HG02870 (cell line): ENCODE data around the gene ATP6V1A.
A peak's percentile ranks its signal among the peaks of the same experiment; 100 is the strongest.

Source experiments
- ATAC-seq: cut with Tn5 transposase; IDR thresholded peaks from one replicate; pipeline ENCODE4 v1.9.1; 2021; ENCODE audit warnings: mild to moderate bottlenecking, moderate library complexity; ENCODE audit not compliant: unreplicated experiment

ATP6V1A gene

GRCh38 chr3:113745756-113746547, 883 bp upstream of the ATP6V1A start, which contains the start of gene NAA50:
Gene NAA50 (minus strand): TSS chr3:113746249. CDS start chr3:113745949, 300 bp downstream.
- ATAC-seq, result peak; percentile 39

- ATAC-seq, result no peak
Measured at GRCh38 chr3:113747283-113748046, 630 bp downstream of the ATP6V1A start.

- no peak for ATAC-seq
Measured at GRCh38 chr3:113751141-113751540, 4.3 kb downstream of the ATP6V1A start.

- no peak for ATAC-seq
Measured at GRCh38 chr3:113753376-113753985, 6.6 kb downstream of the ATP6V1A start.

GRCh38 chr3:113754494-113755159, 7.8 kb downstream of the ATP6V1A start:
- ATAC-seq, result no peak

- ATAC-seq, result no peak
Measured at GRCh38 chr3:113758389-113759024, 11.7 kb downstream of the ATP6V1A start.

- ATAC-seq, result no peak
Measured at GRCh38 chr3:113764698-113765097, 17.9 kb downstream of the ATP6V1A start.

GRCh38 chr3:113769551-113769950, 22.7 kb downstream of the ATP6V1A start:
- ATAC-seq, result no peak

- no peak for ATAC-seq
Measured at GRCh38 chr3:113771993-113772392, 25.2 kb downstream of the ATP6V1A start.

GRCh38 chr3:113773381-113773780, 26.5 kb downstream of the ATP6V1A start:
- no peak for ATAC-seq

GRCh38 chr3:113775516-113775915, 28.7 kb downstream of the ATP6V1A start:
- no peak for ATAC-seq

- no peak for ATAC-seq
Measured at GRCh38 chr3:113776564-113776963, 29.7 kb downstream of the ATP6V1A start.

- ATAC-seq, result peak; percentile 44
Measured at GRCh38 chr3:113783463-113783862, 36.6 kb downstream of the ATP6V1A start.

- no peak for ATAC-seq
Measured at GRCh38 chr3:113783980-113784379, 37.1 kb downstream of the ATP6V1A start.

- no peak for ATAC-seq
Measured at GRCh38 chr3:113791381-113791780, 44.5 kb downstream of the ATP6V1A start.

- ATAC-seq, result no peak
Measured at GRCh38 chr3:113794526-113794925, 47.7 kb downstream of the ATP6V1A start.

GRCh38 chr3:113795693-113796092, 48.9 kb downstream of the ATP6V1A start:
- no peak for ATAC-seq

- no peak for ATAC-seq
Measured at GRCh38 chr3:113802795-113803455, 56.1 kb downstream of the ATP6V1A start.

GRCh38 chr3:113804661-113805060, 57.8 kb downstream of the ATP6V1A start:
- ATAC-seq, result no peak

- ATAC-seq, result no peak
Measured at GRCh38 chr3:113805249-113805648, 58.4 kb downstream of the ATP6V1A start.
